ENCODE results near the gene HBB.

Gene HBB

GRCh38 chr11:5247472-5248192, 20.8 kb upstream of the HBB start:
- DNase-seq: no peak

GRCh38 chr11:5246772-5247471, 20.1 kb upstream of the HBB start:
- DNase-seq (no peak), ATAC-seq (no peak)

More at GRCh38 chr11:5247472-5248192, 20.8 kb upstream of the HBB start:
- no peak for ATAC-seq

- DNase-seq: no peak
- ATAC-seq: no peak
Observed at GRCh38 chr11:5245155-5245554, 18.3 kb upstream of the HBB start.

GRCh38 chr11:5243816-5244180, 16.9 kb upstream of the HBB start:
- DNase-seq (no peak), ATAC-seq (no peak)

- no peak for ATAC-seq
- no peak for DNase-seq
Observed at GRCh38 chr11:5242933-5243815, 16.3 kb upstream of the HBB start.

- ATAC-seq: no peak
- DNase-seq: no peak
Observed at GRCh38 chr11:5242208-5242607, 15.3 kb upstream of the HBB start.

GRCh38 chr11:5241458-5241857, 14.6 kb upstream of the HBB start:
- DNase-seq (no peak), ATAC-seq (no peak)

GRCh38 chr11:5240458-5240857, 13.6 kb upstream of the HBB start:
- ATAC-seq: no peak

GRCh38 chr11:5240056-5240455, 13.2 kb upstream of the HBB start:
- DNase-seq: no peak
- no peak for ATAC-seq

More at GRCh38 chr11:5240458-5240857, 13.6 kb upstream of the HBB start:
- no peak for DNase-seq

- DNase-seq (no peak), ATAC-seq (no peak)
Observed at GRCh38 chr11:5239046-5239445, 12.2 kb upstream of the HBB start.

- no peak for DNase-seq
- ATAC-seq: no peak
Observed at GRCh38 chr11:5238486-5238885, 11.6 kb upstream of the HBB start.

GRCh38 chr11:5237420-5237819, 10.5 kb upstream of the HBB start:
- ATAC-seq (no peak), DNase-seq (no peak)

- ATAC-seq (no peak), DNase-seq (no peak)
Observed at GRCh38 chr11:5235364-5236095, 8.7 kb upstream of the HBB start.

- DNase-seq (no peak), ATAC-seq (no peak)
Observed at GRCh38 chr11:5234381-5234834, 7.5 kb upstream of the HBB start, which contains the start of gene HBD. Gene HBD (minus strand): TSS chr11:5234483. CDS start chr11:5234433, 50 bp downstream.

GRCh38 chr11:5233307-5233706, 6.4 kb upstream of the HBB start:
- no peak for DNase-seq
- ATAC-seq: no peak

GRCh38 chr11:5232821-5233220, 6.0 kb upstream of the HBB start:
- DNase-seq: no peak

GRCh38 chr11:5232176-5232575, 5.3 kb upstream of the HBB start:
- no peak for ATAC-seq
- DNase-seq: no peak

More at GRCh38 chr11:5232821-5233220, 6.0 kb upstream of the HBB start:
- ATAC-seq: no peak

GRCh38 chr11:5231111-5231510, 4.2 kb upstream of the HBB start:
- ATAC-seq: no peak
- DNase-seq: no peak

GRCh38 chr11:5230266-5230665, 3.4 kb upstream of the HBB start:
- no peak for DNase-seq
- ATAC-seq: no peak

GRCh38 chr11:5229796-5230195, 2.9 kb upstream of the HBB start:
- DNase-seq: no peak
- no peak for ATAC-seq

GRCh38 chr11:5229356-5229755, 2.5 kb upstream of the HBB start:
- no peak for ATAC-seq

GRCh38 chr11:5228124-5228523, 1.3 kb upstream of the HBB start:
- ATAC-seq: no peak
- DNase-seq: no peak

More at GRCh38 chr11:5229356-5229755, 2.5 kb upstream of the HBB start:
- DNase-seq: no peak

Measured in stimulated activated naive CD8-positive, alpha-beta T cell treated with anti-CD3 and anti-CD28 coated beads, Interleukin-15, Interleukin-2, amounts not matched to agents 100 U/mL and 50 U/mL, for 24 hours (primary cell).